Measurements from ENCODE around the gene GRPEL2.
A peak's percentile ranks its signal among the peaks of the same experiment; 100 is the strongest.

The GRPEL2 gene

GRCh38 chr5:149333711-149334443 is 11.4 kb upstream of the GRPEL2 start:
- Mint-ChIP-seq H3K4me3 (no peak overlapping the region), H3K4me1 (no peaks in the 10 kb centered on the region), H3K9me3 (no peaks in the 10 kb centered on the region), H3K27ac (no peak overlapping the region), H3K27me3 (no peaks in the 10 kb centered on the region), H3K36me3 (no peaks in the 10 kb centered on the region)
- ATAC-seq, result no peak

- no peaks in the 10 kb centered on the region for H3K4me1 Mint-ChIP-seq
- H3K4me3 Mint-ChIP-seq, result no peak overlapping the region
- H3K27ac Mint-ChIP-seq, result no peak overlapping the region
- H3K36me3 Mint-ChIP-seq, result no peaks in the 10 kb centered on the region
- no peaks in the 10 kb centered on the region for H3K9me3 Mint-ChIP-seq
- no peak for ATAC-seq
- H3K27me3 Mint-ChIP-seq, result no peaks in the 10 kb centered on the region
Measured at GRCh38 chr5:149337736-149338135, 7.6 kb upstream of the GRPEL2 start.

DNA sequence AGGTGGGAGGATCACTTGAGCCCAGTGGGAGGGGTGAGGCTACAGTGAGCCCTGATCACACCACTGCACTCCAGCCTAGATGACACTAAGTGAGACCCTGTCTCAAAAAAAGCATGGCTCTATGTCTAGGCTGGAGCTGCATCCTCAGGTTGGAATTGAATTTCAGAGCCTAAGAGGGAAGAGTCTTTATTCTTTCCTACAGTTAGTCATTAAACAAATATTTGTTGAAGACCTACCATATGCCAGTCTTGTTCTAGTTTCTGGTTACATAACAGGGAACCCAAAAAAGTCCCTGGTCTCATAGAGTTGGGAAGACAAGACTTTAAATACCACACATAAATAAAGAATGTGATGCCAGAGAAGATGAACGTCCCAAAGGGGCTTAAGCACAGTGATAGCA is 6.9 kb upstream of the GRPEL2 start:
- Mint-ChIP-seq H3K27me3 (no peaks in the 10 kb centered on the region), H3K9me3 (no peaks in the 10 kb centered on the region), H3K27ac (no peak overlapping the region), H3K36me3 (no peaks in the 10 kb centered on the region), H3K4me3 (no peak overlapping the region), H3K4me1 (no peaks in the 10 kb centered on the region)
- no peak for ATAC-seq

DNA sequence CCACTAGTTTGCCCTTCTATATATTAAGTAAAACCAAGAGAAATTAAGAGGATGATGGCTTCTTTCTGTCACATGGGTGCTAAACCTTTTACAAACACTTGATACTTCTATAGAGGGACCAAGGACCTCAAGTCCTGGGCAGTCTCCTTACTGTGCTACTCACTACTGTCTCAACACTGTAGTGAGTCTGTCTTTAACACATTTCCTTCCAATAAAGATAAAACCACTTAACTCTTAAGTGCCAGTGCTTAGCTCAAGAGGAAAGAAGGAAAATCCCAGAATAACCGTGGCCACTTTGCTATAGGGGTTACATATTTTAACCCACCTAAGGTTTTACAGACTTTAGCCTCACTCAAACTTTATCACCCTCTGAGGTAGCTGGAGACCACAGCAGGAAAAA is 4.4 kb upstream of the GRPEL2 start:
- H3K27ac Mint-ChIP-seq, result no peak overlapping the region
- H3K27me3 Mint-ChIP-seq, result no peaks in the 10 kb centered on the region
- peaks cover 9% of the 10 kb centered on the region for H3K4me1 Mint-ChIP-seq
- H3K4me3 Mint-ChIP-seq, result no peak overlapping the region
- ATAC-seq, result no peak
- no peaks in the 10 kb centered on the region for H3K36me3 Mint-ChIP-seq
- H3K9me3 Mint-ChIP-seq, result no peaks in the 10 kb centered on the region

GRCh38 chr5:149341876-149342275 is 3.4 kb upstream of the GRPEL2 start:
- no peaks in the 10 kb centered on the region for H3K36me3 Mint-ChIP-seq
- H3K4me1 Mint-ChIP-seq, result peaks cover 15% of the 10 kb centered on the region
- ATAC-seq, result no peak
- H3K27ac Mint-ChIP-seq, result no peak overlapping the region
- H3K4me3 Mint-ChIP-seq, result no peak overlapping the region
- H3K27me3 Mint-ChIP-seq, result no peaks in the 10 kb centered on the region
- H3K9me3 Mint-ChIP-seq, result no peaks in the 10 kb centered on the region

DNA sequence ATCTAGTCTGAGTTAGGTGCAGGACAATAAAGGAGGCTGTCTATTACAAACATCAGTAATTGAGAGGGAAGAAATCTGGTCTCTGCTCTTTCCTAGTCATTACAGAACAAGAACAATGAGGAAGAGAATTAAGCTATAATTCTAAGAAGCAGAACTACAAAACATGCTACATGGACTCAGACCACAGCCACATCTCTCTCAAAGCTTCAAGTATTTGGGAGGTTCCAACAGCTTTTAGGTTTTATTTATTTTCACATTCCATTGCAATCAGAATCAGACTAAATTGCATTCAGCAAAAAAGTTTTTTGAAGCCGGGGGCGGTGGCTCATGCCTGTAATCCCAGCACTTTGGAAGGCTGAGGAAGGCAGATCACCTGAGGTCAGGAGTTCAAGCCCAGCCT is 1.1 kb upstream of the GRPEL2 start:
- no peak for ATAC-seq
- Mint-ChIP-seq H3K27ac (peak overlapping the region; percentile 86), H3K4me1 (peaks cover 21% of the 10 kb centered on the region), H3K36me3 (peaks cover 11% of the 10 kb centered on the region), H3K9me3 (no peaks in the 10 kb centered on the region), H3K4me3 (peak overlapping the region; percentile 2), H3K27me3 (no peaks in the 10 kb centered on the region)

- Mint-ChIP-seq H3K36me3 (peaks cover 28% of the 10 kb centered on the region), H3K4me1 (peaks cover 21% of the 10 kb centered on the region), H3K27ac (peak overlapping the region; percentile 86), H3K4me3 (peak overlapping the region; percentile 91), H3K27me3 (no peaks in the 10 kb centered on the region), H3K9me3 (no peaks in the 10 kb centered on the region)
- ATAC-seq, result peak; percentile 9
Measured at GRCh38 chr5:149345892-149346222, 558 bp downstream of the GRPEL2 start.

- Mint-ChIP-seq H3K36me3 (peaks cover 51% of the 10 kb centered on the region), H3K4me3 (no peak overlapping the region), H3K27me3 (no peaks in the 10 kb centered on the region), H3K27ac (no peak overlapping the region), H3K9me3 (no peaks in the 10 kb centered on the region), H3K4me1 (peaks cover 21% of the 10 kb centered on the region)
- ATAC-seq, result no peak
Measured at GRCh38 chr5:149348518-149348917, 3.2 kb downstream of the GRPEL2 start.

DNA sequence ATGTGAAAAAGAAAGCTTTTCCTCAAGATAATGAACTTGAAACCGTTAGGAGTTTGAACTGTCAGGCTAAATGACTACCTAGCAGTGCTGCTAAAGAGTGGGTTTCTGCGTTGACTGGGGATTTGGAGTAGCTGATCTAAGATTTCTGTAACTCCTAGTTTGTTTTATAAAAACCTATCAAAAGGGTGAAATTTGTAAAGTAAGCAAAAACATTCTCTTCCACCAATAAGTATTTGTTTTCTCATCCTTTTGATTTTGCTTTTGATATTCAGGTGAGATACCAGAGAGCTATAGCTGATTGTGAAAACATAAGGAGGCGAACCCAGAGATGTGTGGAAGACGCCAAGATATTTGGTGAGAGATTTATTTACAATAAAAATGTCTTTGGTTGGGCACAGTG is 4.1 kb downstream of the GRPEL2 start:
- no peak overlapping the region for H3K4me3 Mint-ChIP-seq
- no peak for ATAC-seq

GRCh38 chr5:149352169-149352568 is 6.9 kb downstream of the GRPEL2 start:
- peaks cover 11% of the 10 kb centered on the region for H3K4me1 Mint-ChIP-seq

More for the DNA sequence above, 4.1 kb downstream of the GRPEL2 start:
- Mint-ChIP-seq H3K9me3 (no peaks in the 10 kb centered on the region), H3K27ac (no peak overlapping the region), H3K27me3 (no peaks in the 10 kb centered on the region), H3K36me3 (peaks cover 57% of the 10 kb centered on the region), H3K4me1 (peaks cover 21% of the 10 kb centered on the region)

DNA sequence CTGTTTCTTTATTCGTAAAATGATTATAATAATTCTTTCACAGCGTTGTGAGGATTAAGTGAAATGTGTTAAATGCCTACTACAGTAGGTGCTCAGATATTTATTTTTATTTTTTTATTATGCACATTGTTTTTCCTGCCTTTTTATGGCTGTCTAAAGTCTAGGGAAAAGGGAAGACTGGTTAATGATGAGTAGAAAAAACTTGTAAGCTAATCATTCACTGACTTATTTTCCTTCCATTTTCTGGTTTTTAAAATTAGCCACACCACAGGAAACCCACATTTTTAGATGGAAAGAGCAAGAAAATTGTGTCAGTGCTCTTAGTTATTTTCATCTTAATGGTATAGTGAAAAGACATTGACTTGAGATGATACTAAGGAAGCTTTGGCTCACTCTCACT is 8.6 kb downstream of the GRPEL2 start:
- no peak overlapping the region for H3K27ac Mint-ChIP-seq
- no peak for ATAC-seq
- H3K36me3 Mint-ChIP-seq, result peaks cover 62% of the 10 kb centered on the region
- no peak overlapping the region for H3K4me3 Mint-ChIP-seq
- no peaks in the 10 kb centered on the region for H3K9me3 Mint-ChIP-seq
- H3K4me1 Mint-ChIP-seq, result peaks cover 23% of the 10 kb centered on the region
- H3K27me3 Mint-ChIP-seq, result no peaks in the 10 kb centered on the region

More at GRCh38 chr5:149352169-149352568, 6.9 kb downstream of the GRPEL2 start:
- no peak for ATAC-seq
- Mint-ChIP-seq H3K4me3 (no peak overlapping the region), H3K27me3 (no peaks in the 10 kb centered on the region), H3K9me3 (no peaks in the 10 kb centered on the region), H3K27ac (no peak overlapping the region), H3K36me3 (peaks cover 70% of the 10 kb centered on the region)

DNA sequence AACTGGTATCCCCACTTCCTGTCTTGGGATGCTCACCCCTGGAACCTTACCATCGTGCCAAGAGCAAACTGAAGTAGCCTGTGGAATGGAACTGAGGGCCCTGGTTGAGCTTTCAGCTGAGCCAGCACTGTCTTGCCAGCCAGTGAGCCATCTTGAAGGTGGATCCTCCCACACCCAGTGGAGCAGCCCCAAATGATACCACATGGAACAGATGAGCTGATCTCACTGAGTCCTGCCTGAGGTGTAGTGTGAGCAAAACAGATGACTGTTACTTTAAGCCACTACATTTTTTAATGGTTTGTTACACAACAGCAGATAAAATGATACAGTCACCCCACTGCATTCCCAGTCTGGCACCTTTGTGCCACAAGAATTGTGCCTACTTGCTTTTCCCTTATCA is 10.4 kb downstream of the GRPEL2 start:
- no peak overlapping the region for H3K27ac Mint-ChIP-seq
- H3K4me1 Mint-ChIP-seq, result peaks cover 26% of the 10 kb centered on the region
- H3K27me3 Mint-ChIP-seq, result no peaks in the 10 kb centered on the region
- no peak for ATAC-seq
- peaks cover 44% of the 10 kb centered on the region for H3K36me3 Mint-ChIP-seq
- H3K9me3 Mint-ChIP-seq, result no peaks in the 10 kb centered on the region
- H3K4me3 Mint-ChIP-seq, result no peak overlapping the region

DNA sequence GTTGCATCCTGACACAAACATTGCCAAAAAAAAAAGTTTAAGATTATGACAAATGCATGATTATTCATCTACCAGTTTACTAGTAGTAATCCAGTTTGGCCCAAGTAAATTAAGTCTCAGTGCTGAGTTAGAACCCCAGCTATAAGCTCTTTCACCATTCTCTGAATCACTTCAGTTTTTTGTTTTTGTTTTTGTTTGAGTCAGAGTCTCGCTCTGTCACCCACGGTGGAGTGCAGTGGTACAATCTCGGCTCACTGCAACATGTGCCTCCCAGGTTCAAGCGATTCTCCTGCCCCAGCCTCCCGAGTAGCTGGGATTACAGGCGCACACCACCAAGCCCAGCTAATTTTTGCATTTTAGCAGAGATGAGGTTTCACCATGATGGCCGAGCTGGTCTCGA is 11.1 kb downstream of the GRPEL2 start:
- no peaks in the 10 kb centered on the region for H3K27me3 Mint-ChIP-seq
- H3K9me3 Mint-ChIP-seq, result no peaks in the 10 kb centered on the region
- no peak overlapping the region for H3K27ac Mint-ChIP-seq
- peaks cover 37% of the 10 kb centered on the region for H3K36me3 Mint-ChIP-seq
- ATAC-seq, result no peak
- no peak overlapping the region for H3K4me3 Mint-ChIP-seq
- H3K4me1 Mint-ChIP-seq, result peaks cover 26% of the 10 kb centered on the region

- Mint-ChIP-seq H3K27me3 (no peaks in the 10 kb centered on the region), H3K36me3 (peaks cover 26% of the 10 kb centered on the region), H3K9me3 (no peaks in the 10 kb centered on the region), H3K4me1 (peaks cover 26% of the 10 kb centered on the region), H3K4me3 (peak within 1 kb of the TSS; percentile 87), H3K27ac (peak within 1 kb of the TSS; percentile 79)
- peak; percentile 100 for ATAC-seq
Measured at GRCh38 chr5:149357370-149358293, 12.3 kb downstream of the GRPEL2 start, which contains the start of gene PCYOX1L. TSS of gene PCYOX1L (plus strand) at chr5:149358046. CDS start at chr5:149358069, 23 bp downstream.

DNA sequence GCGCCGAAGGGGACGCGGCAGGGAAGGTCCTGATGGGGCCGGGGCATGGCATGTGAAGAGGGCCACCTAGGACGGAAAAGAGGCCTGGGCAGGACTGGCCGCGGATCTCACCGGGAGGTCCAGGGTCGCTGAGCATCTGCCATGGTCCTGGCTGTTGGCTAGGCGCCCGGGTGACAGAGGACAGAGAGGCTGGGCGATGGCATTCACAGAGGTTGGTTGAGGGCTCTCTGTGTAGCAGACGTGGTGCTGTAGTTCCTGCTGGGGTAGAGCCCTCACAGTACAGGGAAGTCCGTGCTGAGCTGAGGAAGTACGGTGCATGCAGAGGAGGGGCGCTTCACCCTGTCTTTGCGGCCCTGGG is 13.0 kb downstream of the GRPEL2 start:
- Mint-ChIP-seq H3K36me3 (peaks cover 27% of the 10 kb centered on the region), H3K27me3 (no peaks in the 10 kb centered on the region), H3K4me1 (peaks cover 26% of the 10 kb centered on the region), H3K9me3 (no peaks in the 10 kb centered on the region), H3K4me3 (peak overlapping the region; percentile 87), H3K27ac (peak overlapping the region; percentile 79)
- ATAC-seq, result peak; percentile 52
